ENCODE results near the gene ZNF575.
"Not testable (repeated sequence)": the region's sequence is repeated elsewhere in the genome, so short reads cannot be mapped to it uniquely, and the experiment has no call there.

Gene ZNF575

DNA sequence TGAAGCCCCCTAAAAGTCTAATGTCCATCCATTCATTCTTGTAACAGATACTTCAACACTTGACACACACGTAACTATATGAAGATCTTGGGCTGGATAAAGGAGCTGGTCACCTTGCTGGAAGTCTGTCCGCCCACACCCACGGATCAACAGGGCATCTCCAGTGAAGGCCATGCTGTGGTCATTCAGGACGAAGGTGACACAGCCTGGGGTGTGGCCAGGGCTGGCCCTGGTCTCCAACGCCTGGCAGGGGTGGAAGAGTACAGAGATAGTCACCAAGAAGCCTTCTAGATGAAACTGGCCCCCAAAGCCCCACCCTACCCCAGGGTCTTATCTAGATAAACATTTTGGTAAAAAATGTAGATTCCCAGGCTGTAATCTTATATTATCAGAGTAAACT is 21.7 kb upstream of the ZNF575 start:
- no peak for DNase-seq (ENCODE audit: low read depth in 2 of 2)

DNA sequence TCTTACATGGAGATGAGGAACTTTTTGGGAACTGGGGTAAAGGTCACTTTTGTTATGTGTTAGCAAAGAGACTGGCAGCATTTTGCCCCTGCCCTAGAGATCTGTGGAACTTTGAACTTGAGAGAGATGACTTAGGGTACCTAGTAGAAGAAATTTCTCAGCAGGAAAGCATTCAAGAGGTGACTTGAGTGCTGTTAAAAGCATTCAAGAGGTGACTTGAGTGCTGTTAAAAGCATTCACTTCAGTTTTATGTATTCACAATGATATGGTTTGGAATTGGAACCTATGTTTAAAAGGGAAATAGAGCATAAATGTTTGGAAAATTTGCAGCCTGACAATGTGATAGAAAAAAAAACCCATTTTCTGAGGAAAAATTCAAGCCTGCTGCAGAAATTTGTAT is 20.6 kb upstream of the ZNF575 start:
- DNase-seq (ENCODE audit: low read depth in 2 of 2), result not testable (repeated sequence)

DNA sequence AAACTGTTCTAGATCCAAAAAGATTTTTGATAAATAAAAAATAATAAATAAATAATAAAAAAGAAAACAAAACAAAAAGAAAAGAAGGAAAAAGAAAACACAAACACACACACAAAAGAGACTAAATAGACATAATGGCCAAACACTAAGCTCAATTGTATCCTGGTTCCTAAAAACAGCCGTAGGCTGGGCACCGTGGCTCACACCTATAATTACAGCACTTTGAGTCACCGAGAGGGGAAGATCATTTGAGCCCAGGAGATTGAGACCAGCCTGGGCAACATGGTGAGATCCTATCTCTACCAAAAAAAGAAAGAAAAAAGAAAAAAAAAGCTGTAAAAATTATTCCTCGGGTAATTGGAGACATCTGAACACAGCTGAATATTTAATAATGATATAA is 14.9 kb upstream of the ZNF575 start:
- no peak for DNase-seq (ENCODE audit: low read depth in 2 of 2)

DNA sequence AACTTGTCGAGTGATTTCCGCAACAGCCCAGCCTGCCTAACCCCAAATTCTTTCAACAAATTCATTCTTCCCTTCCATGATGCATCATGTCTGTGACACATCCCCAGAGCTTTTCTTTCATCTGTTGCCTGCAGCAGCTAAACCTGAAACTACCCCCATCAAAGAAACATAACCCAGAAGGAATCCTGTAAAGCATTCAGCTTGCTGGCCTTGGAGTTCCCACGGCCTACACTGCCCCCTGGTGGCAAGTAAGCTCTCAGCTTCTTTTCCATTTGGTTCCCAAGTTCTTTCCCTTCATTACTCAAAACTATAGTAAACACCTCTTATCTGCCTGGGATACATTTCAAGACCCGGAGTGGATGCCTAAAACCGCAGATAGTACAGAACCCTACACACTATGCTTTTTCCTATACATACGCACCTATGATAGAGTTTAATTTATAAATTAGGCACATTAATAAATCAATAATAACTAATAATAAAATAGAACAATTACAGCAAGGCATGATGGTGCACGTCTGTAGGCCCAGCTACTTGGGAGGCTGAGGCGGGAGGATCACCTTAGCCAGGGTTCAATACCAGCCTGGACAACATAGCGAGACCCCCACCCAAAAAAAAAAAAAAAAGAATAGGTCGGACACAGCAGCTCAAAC is 13.4 kb upstream of the ZNF575 start:
- DNase-seq (ENCODE audit: low read depth in 2 of 2), result peak; percentile 81 to 82

DNA sequence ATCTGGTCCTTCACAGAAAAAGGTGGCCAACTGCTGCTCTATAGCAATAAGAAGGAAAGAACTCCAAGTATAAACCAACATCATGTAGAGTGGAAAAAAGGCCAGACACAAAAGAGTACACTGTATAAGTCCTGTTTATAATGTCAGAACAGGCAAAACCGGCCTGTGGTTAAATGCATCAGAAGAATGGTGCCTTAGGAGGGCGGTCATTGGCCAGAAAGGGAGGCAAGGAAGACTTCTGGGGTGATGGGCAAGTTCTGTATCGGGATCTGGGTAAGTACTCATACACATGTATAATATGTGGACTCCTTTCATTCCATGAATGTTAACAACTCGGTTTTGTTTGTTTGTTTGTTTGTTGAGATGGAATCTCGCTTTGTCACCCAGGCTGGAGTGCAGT is 10.1 kb upstream of the ZNF575 start:
- DNase-seq (ENCODE audit: low read depth in 2 of 2), result no peak

DNA sequence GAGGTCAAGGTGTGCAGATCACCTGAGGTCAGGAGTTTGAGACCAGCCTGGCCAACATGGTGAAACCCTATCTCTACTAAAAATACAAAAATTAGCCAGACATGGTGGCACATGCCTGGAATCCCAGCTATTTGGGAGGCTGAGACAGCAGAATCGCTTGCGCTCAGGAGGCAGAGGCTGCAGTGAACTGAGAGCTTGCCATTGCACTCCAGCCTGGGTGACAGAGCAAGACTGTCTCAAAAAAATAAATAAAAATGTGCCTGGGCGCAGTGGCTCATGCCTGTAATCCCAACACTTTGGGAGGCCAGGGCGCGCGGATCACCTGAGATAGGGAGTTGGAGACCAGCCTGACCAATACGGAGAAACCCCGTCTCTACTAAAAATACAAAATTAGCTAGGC is 9.3 kb upstream of the ZNF575 start:
- not testable (repeated sequence) for DNase-seq (ENCODE audit: low read depth in 2 of 2)

DNA sequence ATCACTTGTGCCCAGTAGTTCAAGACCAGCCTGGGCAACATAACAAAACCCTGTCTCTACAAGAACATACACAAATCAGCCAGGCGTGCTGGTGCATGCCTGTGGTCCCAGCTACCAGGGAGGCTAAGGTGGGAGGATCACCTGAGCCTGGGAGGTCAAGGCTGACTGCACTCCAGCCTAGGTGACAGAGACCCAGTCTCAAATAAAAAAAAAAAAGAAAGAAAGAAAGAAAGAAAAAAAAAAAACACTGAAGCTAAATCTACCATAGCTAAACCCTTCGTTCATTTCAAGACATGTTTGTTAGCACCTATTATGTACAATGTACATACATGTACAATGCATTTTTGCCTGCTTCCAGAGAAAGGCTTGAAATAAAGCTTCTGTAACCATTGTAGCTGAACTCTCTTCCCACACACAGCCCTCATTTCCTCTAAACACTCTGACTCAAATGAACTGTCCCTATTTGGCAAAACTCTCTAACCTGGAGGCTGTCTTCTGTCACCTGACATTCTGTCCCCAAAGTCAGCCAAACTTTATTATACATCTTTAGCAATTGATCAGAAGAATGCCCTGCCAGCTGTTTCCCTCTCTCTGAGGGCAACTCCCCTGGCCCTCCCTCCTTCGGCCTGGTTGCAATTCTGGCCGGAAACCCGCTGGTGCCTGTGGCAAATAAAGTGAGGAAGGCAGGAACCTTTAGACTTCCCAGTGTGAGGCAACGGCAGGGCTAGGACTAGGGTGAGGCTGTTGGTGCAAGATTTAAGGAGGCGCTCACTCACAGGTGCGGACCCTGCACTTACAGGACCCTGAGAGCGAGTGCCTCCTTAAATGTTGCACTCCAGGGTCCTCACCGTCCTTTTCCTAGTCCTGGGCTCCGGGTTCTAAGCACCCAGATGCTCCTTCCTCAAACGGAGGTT is 7.8 kb upstream of the ZNF575 start:
- no peak for DNase-seq (ENCODE audit: low read depth in 2 of 2)

DNA sequence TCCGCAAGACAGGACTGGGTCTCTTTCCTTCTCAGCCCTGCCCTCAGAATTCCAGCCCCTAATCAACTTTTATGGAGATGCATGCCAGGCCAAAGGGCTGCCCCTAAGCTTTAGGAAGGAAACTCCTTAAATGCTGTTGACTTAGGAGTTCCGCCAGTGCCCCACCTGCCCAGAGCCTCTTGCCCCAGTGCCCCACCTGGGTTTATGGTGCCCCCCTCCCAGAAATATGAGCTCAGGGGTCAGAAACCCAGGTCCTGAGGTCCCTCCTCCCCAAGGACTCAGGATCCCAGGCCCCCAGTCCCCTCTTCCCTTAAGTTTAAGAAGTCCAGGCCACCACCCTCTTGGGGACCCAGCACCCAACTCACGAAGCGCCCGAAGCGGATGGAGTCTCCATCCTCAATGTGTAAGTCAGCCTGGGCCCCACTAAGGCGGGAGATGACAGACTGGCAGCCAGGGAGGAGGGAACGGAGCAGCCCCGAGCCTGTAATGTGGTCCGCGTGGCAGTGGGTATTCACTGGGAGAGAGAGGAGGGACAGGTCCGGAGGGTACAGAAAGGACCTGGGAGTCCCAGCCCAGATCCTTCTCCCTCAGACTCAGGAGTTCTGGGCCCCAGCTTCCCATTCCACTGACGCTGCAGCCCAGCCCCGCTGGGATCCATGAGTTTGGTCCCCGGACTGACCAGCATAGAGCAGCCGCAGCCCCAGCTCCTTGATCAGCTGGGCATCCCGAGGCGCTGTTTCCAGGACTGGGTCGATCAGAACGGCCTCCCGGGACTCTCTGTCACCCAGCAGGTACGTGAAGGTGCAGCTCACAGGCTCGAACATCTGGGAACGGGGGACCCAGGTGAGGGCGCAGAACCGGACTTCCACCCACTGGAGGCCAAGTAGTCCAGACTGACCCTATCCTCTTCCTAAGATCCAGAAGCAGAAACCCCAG is 6.9 kb upstream of the ZNF575 start:
- no peak for DNase-seq (ENCODE audit: low read depth in 2 of 2)

DNA sequence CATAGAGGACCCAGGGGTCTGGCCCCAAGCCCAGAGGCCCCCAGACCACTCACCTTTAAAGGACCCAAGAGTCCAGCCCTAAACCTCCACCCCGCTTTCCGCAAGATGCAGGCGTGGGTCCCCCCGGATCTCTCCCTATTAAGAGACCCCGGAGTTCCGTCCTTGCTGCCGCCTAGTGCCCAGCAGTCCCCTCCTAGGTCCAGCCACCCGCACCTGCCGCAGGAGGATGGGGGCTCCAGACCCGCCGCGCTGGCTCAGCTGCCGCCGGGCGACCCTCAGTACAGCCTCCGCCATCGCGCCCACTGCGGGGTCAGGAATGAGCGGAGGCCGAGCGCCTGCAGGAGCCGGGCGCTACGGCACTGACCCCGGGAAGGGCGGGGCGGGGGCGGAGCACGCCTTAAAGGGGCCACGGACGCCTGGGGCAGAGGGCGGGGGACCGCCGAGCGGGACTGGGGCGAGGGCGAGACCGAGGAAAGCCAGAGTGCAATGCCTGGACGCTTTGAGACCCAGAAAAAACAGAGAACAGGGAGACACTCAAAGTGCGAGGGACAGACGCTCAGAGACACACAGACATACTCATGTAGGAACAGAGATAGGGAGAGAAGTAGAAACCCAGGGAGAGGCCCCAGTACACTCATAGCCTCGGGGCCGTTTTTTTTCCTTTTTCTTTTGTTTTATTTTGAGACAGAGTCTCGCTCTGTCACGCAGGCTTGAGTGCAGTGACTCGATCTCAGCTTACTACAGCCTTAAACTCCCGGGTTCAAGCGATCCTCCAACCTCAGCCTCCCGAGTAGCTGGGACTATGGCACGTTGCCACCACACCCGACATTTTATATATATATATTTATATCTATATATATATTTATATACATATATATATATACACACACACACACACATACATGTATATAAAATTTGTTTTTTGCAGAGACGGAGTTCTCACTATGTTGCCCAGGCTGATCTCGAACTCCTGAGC is 5.8 kb upstream of the ZNF575 start, which contains the start of gene ETHE1:
Gene ETHE1 (minus strand): TSS at position 318 of the 976 bp plus-strand sequence. CDS start 24 bp downstream, at position 294.
- DNase-seq (ENCODE audit: low read depth in 2 of 2), result no peak

DNA sequence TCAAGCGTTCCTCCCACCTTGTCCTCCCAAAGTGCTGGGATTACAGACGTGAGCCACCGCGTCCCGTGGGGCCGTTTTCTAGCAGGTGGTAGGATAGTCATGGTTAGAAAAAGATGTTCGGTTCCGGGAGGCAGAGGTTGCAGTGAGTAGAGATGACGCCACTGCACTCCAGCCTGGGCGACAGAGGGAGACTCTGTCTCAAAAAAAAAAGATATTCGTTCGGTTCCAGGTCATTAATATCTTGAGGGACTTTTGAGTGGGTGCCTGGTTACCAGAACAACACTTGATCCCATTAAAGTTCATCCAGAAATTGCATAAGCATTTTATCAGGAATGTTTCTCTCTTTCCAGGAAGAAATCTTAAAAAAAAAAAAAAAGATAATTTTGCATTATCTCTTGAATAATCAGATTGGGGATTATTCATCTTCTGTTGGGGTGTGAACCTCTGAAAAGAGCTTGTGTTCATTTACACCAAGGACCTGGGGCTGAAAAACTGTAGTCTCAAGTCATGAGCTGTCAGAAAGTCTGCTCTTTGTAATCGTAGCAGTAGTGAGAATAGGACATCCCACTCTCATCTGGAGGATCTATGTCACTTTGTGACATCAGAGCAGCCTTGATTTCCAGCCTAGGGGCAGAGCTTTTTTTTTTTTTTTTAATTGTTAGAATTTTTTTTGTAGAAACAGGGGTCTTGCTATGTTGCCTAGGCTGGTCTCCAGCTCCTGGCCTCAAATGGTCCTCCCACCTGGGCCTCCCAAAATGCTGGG is 4.9 kb upstream of the ZNF575 start:
- DNase-seq (ENCODE audit: low read depth in 2 of 2), result no peak

DNA sequence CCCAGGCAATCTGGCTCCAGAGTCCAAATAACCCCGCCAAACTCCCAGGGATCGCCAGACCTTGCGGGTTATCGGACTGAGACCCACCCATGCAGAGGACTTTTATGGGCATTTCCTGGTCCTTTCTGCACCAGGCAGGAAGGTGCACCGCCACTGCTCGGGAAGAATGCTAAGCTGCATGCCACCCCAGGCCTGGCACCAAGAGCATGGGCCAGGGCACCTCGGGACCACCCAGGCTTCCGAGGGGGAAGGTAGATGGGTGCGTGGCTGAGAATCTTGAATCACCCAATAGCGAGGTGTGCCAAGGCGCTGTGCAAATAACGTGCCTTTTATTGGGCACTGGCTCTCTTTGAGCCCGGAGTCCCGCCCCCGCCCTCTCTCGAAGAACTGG is 422 bp upstream of the ZNF575 start:
- no peak for DNase-seq (ENCODE audit: low read depth in 2 of 2)

DNA sequence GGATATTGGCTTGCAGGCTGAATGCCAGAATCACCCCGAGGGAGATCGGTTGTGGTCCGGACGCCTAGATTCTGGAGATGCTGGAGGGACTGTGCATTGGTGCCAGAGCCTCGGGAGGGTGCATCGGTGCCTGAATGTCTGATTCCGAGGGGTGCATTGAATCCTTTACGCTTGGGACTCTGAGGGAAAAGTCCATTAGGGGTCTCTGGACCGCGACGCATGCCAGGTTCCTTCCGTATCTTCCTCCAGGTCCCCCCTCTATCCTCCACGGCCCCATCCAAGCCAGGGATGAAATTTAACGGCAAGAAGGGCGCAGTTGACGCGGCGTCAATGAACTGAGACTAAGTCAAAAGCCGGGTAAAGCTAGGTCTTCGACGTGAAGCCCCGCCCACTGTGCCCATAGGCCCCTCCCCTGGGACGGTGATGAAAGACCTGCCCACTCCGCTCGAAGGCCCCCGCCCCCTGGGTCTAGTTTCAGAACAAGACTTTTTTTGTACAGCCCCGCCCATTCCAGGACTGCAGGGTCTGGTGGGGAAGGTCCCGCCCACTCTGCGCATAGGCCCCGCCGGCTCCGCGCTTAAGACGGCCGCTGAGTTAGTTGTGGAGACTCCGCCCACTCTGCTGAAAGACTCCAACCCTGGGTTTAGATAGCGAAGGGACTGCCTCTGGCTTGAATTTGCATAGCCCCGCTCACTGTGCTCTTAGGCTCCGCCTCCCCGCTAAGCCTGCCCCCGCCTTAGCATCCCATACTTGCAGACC is 737 bp downstream of the ZNF575 start:
- DNase-seq (ENCODE audit: low read depth in 2 of 2), result peak; percentile 99

DNA sequence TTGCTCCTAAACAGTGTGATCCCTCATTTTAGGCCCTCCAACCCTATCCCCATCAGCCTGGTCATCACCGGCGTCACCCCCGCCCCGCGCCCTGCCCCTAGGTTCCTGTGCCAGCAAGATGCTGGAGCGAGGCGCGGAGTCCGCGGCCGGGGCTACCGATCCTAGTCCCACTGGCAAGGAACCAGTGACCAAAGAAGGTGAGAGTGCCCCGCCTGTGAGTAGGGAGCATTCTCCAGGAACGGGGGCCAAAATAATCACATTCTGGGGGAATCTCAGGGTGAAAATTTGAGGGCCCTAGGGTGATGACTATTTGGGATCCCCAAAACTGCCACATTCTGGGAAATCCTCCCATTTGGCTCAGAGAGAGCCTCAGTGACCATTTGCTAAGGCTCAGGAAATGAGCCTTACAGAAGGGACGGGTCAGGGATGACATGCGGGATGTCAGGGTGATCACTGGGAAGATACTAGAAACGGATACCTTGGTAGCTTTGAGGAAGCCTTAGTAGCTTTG is 1.4 kb downstream of the ZNF575 start:
- DNase-seq (ENCODE audit: low read depth in 2 of 2), result no peak

DNA sequence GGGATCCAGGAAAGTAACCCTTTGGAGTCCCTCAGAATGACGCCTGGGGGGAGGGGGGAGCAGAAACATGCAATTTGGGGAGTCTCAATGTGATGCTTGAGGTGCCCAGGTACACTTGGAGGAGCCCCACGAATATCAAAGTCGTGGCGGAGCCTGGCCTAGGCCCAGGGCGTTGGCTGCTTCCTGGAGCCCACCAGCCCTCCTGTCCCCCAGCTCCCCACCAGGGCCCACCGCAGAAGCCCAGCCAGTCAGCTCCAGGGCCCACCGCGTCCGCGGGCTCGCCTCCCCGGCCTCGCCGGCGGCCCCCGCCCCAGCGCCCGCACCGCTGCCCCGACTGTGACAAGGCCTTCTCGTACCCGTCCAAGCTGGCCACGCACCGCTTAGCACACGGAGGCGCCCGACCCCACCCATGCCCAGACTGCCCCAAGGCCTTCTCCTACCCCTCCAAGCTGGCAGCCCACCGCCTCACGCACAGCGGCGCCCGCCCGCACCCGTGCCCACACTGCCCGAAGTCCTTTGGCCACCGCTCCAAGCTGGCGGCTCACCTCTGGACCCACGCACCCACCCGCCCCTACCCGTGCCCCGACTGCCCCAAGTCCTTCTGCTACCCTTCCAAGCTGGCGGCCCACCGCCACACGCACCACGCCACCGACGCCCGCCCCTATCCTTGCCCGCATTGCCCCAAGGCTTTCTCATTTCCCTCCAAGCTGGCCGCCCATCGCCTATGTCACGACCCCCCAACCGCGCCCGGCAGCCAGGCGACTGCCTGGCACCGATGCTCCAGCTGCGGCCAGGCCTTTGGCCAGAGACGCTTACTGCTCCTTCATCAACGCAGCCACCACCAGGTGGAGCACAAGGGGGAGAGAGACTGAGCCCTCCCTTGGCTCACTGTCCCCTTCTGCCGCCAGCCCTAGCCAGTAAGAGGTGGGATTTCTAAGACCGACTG is 2.1 kb downstream of the ZNF575 start:
- no peak for DNase-seq (ENCODE audit: low read depth in 2 of 2)

DNA sequence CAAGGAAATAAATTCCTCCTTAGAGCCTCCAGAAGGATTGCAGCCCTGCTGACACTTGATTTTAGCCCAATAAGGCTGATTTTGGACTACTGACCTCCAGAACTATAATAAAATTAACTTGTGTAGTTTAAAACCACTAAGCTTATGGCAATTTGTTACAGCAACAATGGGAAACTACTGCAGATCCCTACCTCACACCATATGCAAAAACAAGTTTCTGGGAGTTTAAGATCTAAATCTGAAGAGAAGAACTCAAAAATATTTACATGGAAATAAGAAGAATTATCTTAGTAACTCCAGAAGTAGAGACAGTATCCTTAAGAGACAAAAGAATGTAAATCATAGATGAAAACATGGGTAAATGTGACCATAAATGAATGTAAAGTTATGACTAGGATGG is 5.9 kb downstream of the ZNF575 start:
- DNase-seq (ENCODE audit: low read depth in 2 of 2), result no peak

DNA sequence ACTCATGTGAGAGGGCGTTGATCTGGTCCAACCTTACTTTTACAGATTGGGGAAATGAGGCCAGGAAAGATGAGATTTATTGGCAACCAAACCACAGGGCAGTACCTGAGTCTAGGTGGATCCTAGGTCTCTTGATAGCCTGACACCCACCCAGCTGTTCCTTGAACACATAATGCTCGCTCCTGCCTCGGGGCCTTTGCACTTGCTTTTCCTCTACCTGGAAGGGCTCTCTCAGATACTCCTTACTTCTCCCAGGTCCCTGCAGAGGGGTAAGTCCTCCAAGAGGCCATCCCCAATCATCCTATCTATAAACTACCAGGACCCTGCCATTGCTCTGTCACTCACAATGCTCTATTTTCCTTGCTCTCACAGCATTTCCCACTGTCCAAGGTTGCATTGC is 7.4 kb downstream of the ZNF575 start:
- DNase-seq (ENCODE audit: low read depth in 2 of 2), result no peak

DNA sequence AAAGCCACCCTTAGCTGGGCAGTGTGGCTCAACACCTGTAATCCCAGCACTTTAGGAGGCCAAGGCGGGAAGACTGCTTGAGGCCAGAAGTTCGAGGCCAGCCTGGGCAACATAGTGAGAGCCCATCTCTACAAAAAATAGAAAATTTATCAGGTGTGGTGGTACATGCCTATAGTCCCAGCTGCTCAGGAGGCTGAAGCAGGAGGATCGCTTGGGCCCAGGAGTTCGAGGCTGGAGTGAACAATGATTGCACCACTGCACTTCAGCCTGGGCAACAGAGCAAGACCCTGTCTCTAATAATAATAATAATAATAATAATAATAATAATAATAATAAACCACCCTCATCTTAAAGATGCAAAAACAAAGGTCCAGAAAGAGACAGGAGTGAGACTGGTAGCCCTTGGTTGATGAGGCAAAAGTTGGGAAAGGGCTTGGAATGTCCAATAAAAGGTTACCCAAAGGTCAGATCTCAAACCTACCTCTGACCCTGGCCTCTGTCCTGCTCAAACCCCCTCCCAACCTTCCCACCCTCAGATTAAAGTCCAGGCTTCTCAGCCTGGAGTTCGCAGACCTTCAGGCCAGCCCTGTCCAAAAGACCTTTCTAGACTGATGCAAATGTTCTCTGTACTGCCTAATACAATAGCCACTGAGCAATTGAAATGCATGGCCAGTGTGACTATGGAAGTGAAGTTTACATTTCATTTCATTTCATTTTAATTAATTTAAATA is 9.1 kb downstream of the ZNF575 start:
- no peak for DNase-seq (ENCODE audit: low read depth in 2 of 2)

All from fibroblast of skin of left quadriceps (primary cell).